SK-N-SH (cell line): ENCODE data around the gene GLS. TPM values are rescaled to one million over a fixed set of nuclear protein-coding genes. Genes with fewer than 3 reads are reported as not detected.

Source experiments
- CTCF ChIA-PET: fragments of 300-600, 350-600 bp; formaldehyde crosslinking; extraction: SDS; loops from one replicate; lab custom pipeline; 2021; lab: Yijun Ruan, JAX
- POLR2A ChIA-PET: fragments of 350-600 bp; sonication (Branson Sonifier 250); formaldehyde crosslinking; extraction: SDS; loops from one replicate; lab custom pipeline; 2020; ENCODE audit warnings: antibody characterized with exemption, inconsistent platforms; lab: Yijun Ruan, JAX
- DNase-seq: peaks from one replicate; pipeline ENCODE4 v3.0.0; 2012
- H2AFZ ChIP-seq: fragments of 200-600 bp; sonication (generic); 2 replicates; pipeline ENCODE4 v1.8.1; 2016; ENCODE audit warnings: antibody characterized with exemption, mild to moderate bottlenecking, low read depth
- H3F3A ChIP-seq: fragments of 200-600 bp; sonication (generic); replicated peaks from 2 replicates; pipeline ENCODE3; 2016; ENCODE audit warnings: antibody characterized with exemption, mild to moderate bottlenecking; ENCODE audit not compliant: insufficient read depth
- H3K27ac ChIP-seq, 2 experiments: fragments of 200-500 bp in 1 of 2; fragments of 200-600 bp in 1 of 2; sonication (Bioruptor generic) in 1 of 2; sonication (generic), shearing (Covaris generic) in 1 of 2; 2 replicates each; pipeline versions ENCODE4 v1.5.1 to v1.6.1; 2014 to 2016; ENCODE audit warnings: low read depth in 2 of 2, inconsistent platforms in 1 of 2, low read length in 1 of 2, mild to moderate bottlenecking in 1 of 2, mixed read lengths in 1 of 2
- H3K27me3 ChIP-seq: fragments of 200-600 bp; sonication (generic), shearing (Covaris generic); 2 replicates; pipeline ENCODE4 v1.6.1; 2016; ENCODE audit warnings: mixed run types; ENCODE audit not compliant: insufficient read depth
- H3K36me3 ChIP-seq, 2 experiments: fragments of 200-500 bp in 1 of 2; fragments of 200-600 bp in 1 of 2; sonication (Bioruptor generic) in 1 of 2; sonication (generic) in 1 of 2; replicated peaks in 1 of 2; 2 replicates each; pipeline versions ENCODE3 to v1.5.1; 2014 to 2016; ENCODE audit warnings: low read length in 1 of 2, mild to moderate bottlenecking in 1 of 2; ENCODE audit not compliant: insufficient read depth in 2 of 2, control insufficient read depth in 1 of 2
- H3K4me1 ChIP-seq, 2 experiments: fragments of 200-500 bp in 1 of 2; fragments of 200-600 bp in 1 of 2; sonication (Bioruptor generic) in 1 of 2; sonication (generic), shearing (Covaris generic) in 1 of 2; 2 replicates each; pipeline versions ENCODE4 v1.5.1 to v1.6.1; 2014 to 2016; ENCODE audit warnings: low read depth in 1 of 2, low read length in 1 of 2, mixed run types in 1 of 2; ENCODE audit not compliant: insufficient read depth in 2 of 2, control insufficient read depth in 1 of 2
- H3K4me2 ChIP-seq: fragments of 200-600 bp; sonication (generic), shearing (Covaris generic); 2 replicates; pipeline ENCODE4 v1.6.1; 2017; ENCODE audit warnings: mixed run types
- H3K4me3 ChIP-seq, 2 experiments: fragments of 200-500 bp in 1 of 2; fragments of 200-600 bp in 1 of 2; sonication (Bioruptor generic) in 1 of 2; sonication (generic), shearing (Covaris generic) in 1 of 2; 2 replicates each; pipeline versions ENCODE4 v1.5.1 to v1.8.1; 2014 to 2016; ENCODE audit warnings: low read depth in 2 of 2, inconsistent platforms in 1 of 2, low read length in 1 of 2, mild to moderate bottlenecking in 1 of 2, mixed read lengths in 1 of 2, moderate library complexity in 1 of 2
- H3K79me2 ChIP-seq: fragments of 200-600 bp; sonication (generic); 2 replicates; pipeline ENCODE4 v1.8.1; 2017; ENCODE audit warnings: mild to moderate bottlenecking; ENCODE audit not compliant: insufficient read depth
- H3K9ac ChIP-seq: fragments of 200-600 bp; sonication (generic); 2 replicates; pipeline ENCODE4 v1.6.1; 2017; ENCODE audit warnings: mixed run types
- H3K9me2 ChIP-seq: fragments of 200-600 bp; sonication (generic); 2 replicates; pipeline ENCODE4 v1.6.1; 2017; ENCODE audit warnings: mixed run types
- H3K9me3 ChIP-seq: fragments of 200-600 bp; sonication (generic); 2 replicates; pipeline ENCODE4 v1.6.1; 2017; ENCODE audit warnings: mixed run types, mild to moderate bottlenecking, moderate library complexity
- H4K20me1 ChIP-seq: fragments of 200-600 bp; sonication (generic); 2 replicates; pipeline ENCODE4 v1.6.1; 2017; ENCODE audit warnings: mild to moderate bottlenecking, mixed run types; ENCODE audit not compliant: insufficient read depth
- EP300 ChIP-seq, 2 experiments: IDR thresholded peaks; 2 replicates each; pipeline versions ENCODE4 v1.4.0 to v1.6.1; 2012; ENCODE audit warnings: borderline replicate concordance in 1 of 2, low read depth in 1 of 2, low read length in 1 of 2
- EZH2phosphoT487 ChIP-seq: fragments of 200-600 bp; sonication (generic); IDR thresholded peaks from 2 replicates; pipeline ENCODE4 v1.6.1; 2017; ENCODE audit warnings: low read depth, mixed run types, mild to moderate bottlenecking, antibody characterized with exemption, moderate library complexity, borderline replicate concordance
- FOXM1 ChIP-seq: IDR thresholded peaks from 2 replicates; pipeline ENCODE4 v1.4.0; 2012; ENCODE audit warnings: low read depth, mild to moderate bottlenecking
- GABPA ChIP-seq: IDR thresholded peaks from 2 replicates; pipeline ENCODE4 v1.4.0; 2012; ENCODE audit warnings: low read depth, mild to moderate bottlenecking
- MAX ChIP-seq: IDR thresholded peaks from 2 replicates; pipeline ENCODE4 v1.4.0; 2012; ENCODE audit warnings: low read depth
- MEF2A ChIP-seq: IDR thresholded peaks from 2 replicates; pipeline ENCODE4 v1.4.0; 2012; ENCODE audit warnings: low read depth, borderline replicate concordance
- MXI1 ChIP-seq: IDR thresholded peaks from 2 replicates; pipeline ENCODE4 v1.6.1; 2012; ENCODE audit warnings: mild to moderate bottlenecking, low read depth, low read length, improper control_type of control experiment
- NFIC ChIP-seq: IDR thresholded peaks from 2 replicates; pipeline ENCODE4 v1.4.0; 2012; ENCODE audit warnings: borderline replicate concordance
- RCOR1 ChIP-seq: fragments of 150-350 bp; IDR thresholded peaks from 2 replicates; pipeline ENCODE4 v1.6.1; 2017; ENCODE audit warnings: antibody characterized with exemption, low read length
- RFX5 ChIP-seq: IDR thresholded peaks from 2 replicates; pipeline ENCODE4 v1.6.1; 2012; ENCODE audit warnings: mild to moderate bottlenecking, improper control_type of control experiment, low read length
- RXRA ChIP-seq: IDR thresholded peaks from 2 replicates; pipeline ENCODE4 v1.4.0; 2012; ENCODE audit warnings: low read depth, mild to moderate bottlenecking, borderline replicate concordance
- SIN3A ChIP-seq: IDR thresholded peaks from 2 replicates; pipeline ENCODE4 v1.6.1; 2012; ENCODE audit warnings: low read depth, mild to moderate bottlenecking, low read length, moderate library complexity, borderline replicate concordance
- SMC3 ChIP-seq: IDR thresholded peaks from 2 replicates; pipeline ENCODE4 v1.6.1; 2012; ENCODE audit warnings: low read depth, low read length, improper control_type of control experiment
- TAF1 ChIP-seq: IDR thresholded peaks from 2 replicates; pipeline ENCODE4 v1.6.1; 2012; ENCODE audit warnings: low read depth, mild to moderate bottlenecking, low read length, moderate library complexity, borderline replicate concordance
- TCF12 ChIP-seq: IDR thresholded peaks from 2 replicates; pipeline ENCODE4 v1.4.0; 2012
- TEAD4 ChIP-seq: IDR thresholded peaks from 2 replicates; pipeline ENCODE4 v1.4.0; 2012; ENCODE audit warnings: mild to moderate bottlenecking, borderline replicate concordance; ENCODE audit not compliant: insufficient read depth
- YY1 ChIP-seq: IDR thresholded peaks from 2 replicates; pipeline ENCODE4 v1.4.0; 2012; ENCODE audit warnings: low read depth, mild to moderate bottlenecking
- ZBTB33 ChIP-seq: IDR thresholded peaks from 2 replicates; pipeline ENCODE4 v1.4.0; 2012; ENCODE audit warnings: low read depth, borderline replicate concordance
- WGBS: methylation state at CpG from one replicate; pipeline ENCODE4 v1.1.6; 2017; ENCODE audit warnings: low lambda C conversion rate; 5-methylcytosine and 5-hydroxymethylcytosine counted together
- polyA plus RNA-seq, 3 experiments: library from polyadenylated mRNA; depleted of rRNA; stranded (reverse); fragments of >200 nt; gene quantifications; 2 replicates each; pipeline ENCODE4 v1.2.3, GENCODE V29; 2012
- TF ChIP-seq, protein P1 (sequence below): IDR thresholded peaks from 2 replicates; pipeline ENCODE4; 2012
- TF ChIP-seq, protein P2 (sequence below): fragments of 200-600 bp; sonication (generic); IDR thresholded peaks from 2 replicates; pipeline ENCODE4 v1.6.1; 2017; ENCODE audit warnings: antibody characterized with exemption, mild to moderate bottlenecking, moderate library complexity
- TF ChIP-seq, protein P3 (sequence below): IDR thresholded peaks from 2 replicates; pipeline ENCODE4 v1.6.1; 2012; ENCODE audit warnings: mild to moderate bottlenecking, low read depth, low read length, moderate library complexity

The GLS gene
- polyA plus RNA-seq, 1 of the 3 experiments (the other 2 are of a cell fraction): 37.2 TPM

GRCh38 chr2:190996947-190997346 lies 116.3 kb downstream of the GLS start (continued):
- TF ChIP-seq, protein P1, sequence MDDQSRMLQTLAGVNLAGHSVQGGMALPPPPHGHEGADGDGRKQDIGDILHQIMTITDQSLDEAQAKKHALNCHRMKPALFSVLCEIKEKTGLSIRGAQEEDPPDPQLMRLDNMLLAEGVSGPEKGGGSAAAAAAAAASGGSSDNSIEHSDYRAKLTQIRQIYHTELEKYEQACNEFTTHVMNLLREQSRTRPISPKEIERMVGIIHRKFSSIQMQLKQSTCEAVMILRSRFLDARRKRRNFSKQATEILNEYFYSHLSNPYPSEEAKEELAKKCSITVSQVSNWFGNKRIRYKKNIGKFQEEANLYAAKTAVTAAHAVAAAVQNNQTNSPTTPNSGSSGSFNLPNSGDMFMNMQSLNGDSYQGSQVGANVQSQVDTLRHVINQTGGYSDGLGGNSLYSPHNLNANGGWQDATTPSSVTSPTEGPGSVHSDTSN: no peak
- no peak for TF ChIP-seq TAF1
- TF ChIP-seq EP300 (IDR thresholded peaks at IDR 0.05; ENCODE audit: borderline replicate concordance in 1 of 2, low read depth in 1 of 2, low read length in 1 of 2): no peak
- TF ChIP-seq MAX: no peak
- no peak for TF ChIP-seq YY1
- TF ChIP-seq RCOR1: no peak
- TF ChIP-seq FOXM1: no peak
- TF ChIP-seq TCF12: no peak
- no peak for TF ChIP-seq RFX5

GRCh38 chr2:190997526-190998113 lies 117.0 kb downstream of the GLS start:
- no peaks in the 10 kb centered on the region for H3K9me3 ChIP-seq
- H3K4me2 ChIP-seq: no peak overlapping the region
- H3K27ac ChIP-seq: no peak overlapping the region
- H3K27me3 ChIP-seq: no peaks in the 10 kb centered on the region
- WGBS: 92% methylated on average over 8 of the region's 8 CpGs
- ChIA-PET CTCF (interaction anchor here (1.4 to 2.0 kb wide), 2 partner anchors 10 kb away, joined by 5 to 10 read pairs; no protein-coding TSS in a partner anchor), POLR2A (no interaction called here)
- H3K9me2 ChIP-seq: no peaks in the 10 kb centered on the region
- H3K4me3 ChIP-seq: no peak overlapping the region
- no peak for DNase-seq
- no peak for TF ChIP-seq MEF2A
- TF ChIP-seq MXI1: no peak
- TF ChIP-seq ZBTB33: no peak
- TF ChIP-seq, protein P2, sequence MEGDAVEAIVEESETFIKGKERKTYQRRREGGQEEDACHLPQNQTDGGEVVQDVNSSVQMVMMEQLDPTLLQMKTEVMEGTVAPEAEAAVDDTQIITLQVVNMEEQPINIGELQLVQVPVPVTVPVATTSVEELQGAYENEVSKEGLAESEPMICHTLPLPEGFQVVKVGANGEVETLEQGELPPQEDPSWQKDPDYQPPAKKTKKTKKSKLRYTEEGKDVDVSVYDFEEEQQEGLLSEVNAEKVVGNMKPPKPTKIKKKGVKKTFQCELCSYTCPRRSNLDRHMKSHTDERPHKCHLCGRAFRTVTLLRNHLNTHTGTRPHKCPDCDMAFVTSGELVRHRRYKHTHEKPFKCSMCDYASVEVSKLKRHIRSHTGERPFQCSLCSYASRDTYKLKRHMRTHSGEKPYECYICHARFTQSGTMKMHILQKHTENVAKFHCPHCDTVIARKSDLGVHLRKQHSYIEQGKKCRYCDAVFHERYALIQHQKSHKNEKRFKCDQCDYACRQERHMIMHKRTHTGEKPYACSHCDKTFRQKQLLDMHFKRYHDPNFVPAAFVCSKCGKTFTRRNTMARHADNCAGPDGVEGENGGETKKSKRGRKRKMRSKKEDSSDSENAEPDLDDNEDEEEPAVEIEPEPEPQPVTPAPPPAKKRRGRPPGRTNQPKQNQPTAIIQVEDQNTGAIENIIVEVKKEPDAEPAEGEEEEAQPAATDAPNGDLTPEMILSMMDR: no peak
- no peak for TF ChIP-seq SIN3A
- no peak for TF ChIP-seq GABPA
- no peak for TF ChIP-seq FOXM1
- TF ChIP-seq TEAD4: no peak
- TF ChIP-seq NFIC: no peak
- TF ChIP-seq RCOR1: no peak
- TF ChIP-seq EZH2phosphoT487: no peak
- TF ChIP-seq RFX5: no peak
- TF ChIP-seq, protein P3, sequence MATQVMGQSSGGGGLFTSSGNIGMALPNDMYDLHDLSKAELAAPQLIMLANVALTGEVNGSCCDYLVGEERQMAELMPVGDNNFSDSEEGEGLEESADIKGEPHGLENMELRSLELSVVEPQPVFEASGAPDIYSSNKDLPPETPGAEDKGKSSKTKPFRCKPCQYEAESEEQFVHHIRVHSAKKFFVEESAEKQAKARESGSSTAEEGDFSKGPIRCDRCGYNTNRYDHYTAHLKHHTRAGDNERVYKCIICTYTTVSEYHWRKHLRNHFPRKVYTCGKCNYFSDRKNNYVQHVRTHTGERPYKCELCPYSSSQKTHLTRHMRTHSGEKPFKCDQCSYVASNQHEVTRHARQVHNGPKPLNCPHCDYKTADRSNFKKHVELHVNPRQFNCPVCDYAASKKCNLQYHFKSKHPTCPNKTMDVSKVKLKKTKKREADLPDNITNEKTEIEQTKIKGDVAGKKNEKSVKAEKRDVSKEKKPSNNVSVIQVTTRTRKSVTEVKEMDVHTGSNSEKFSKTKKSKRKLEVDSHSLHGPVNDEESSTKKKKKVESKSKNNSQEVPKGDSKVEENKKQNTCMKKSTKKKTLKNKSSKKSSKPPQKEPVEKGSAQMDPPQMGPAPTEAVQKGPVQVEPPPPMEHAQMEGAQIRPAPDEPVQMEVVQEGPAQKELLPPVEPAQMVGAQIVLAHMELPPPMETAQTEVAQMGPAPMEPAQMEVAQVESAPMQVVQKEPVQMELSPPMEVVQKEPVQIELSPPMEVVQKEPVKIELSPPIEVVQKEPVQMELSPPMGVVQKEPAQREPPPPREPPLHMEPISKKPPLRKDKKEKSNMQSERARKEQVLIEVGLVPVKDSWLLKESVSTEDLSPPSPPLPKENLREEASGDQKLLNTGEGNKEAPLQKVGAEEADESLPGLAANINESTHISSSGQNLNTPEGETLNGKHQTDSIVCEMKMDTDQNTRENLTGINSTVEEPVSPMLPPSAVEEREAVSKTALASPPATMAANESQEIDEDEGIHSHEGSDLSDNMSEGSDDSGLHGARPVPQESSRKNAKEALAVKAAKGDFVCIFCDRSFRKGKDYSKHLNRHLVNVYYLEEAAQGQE: no peak
- TF ChIP-seq RXRA: no peak
- TF ChIP-seq SMC3: no peak
- peaks cover 83 to 90% of the 10 kb centered on the region in 2 experiments for H3K36me3 ChIP-seq
- H3F3A ChIP-seq: no peaks in the 10 kb centered on the region
- no peak overlapping the region for H2AFZ ChIP-seq
- H3K4me1 ChIP-seq: no peaks in the 10 kb centered on the region
- H3K79me2 ChIP-seq: no peaks in the 10 kb centered on the region
- H4K20me1 ChIP-seq: no peaks in the 10 kb centered on the region
- H3K9ac ChIP-seq: no peak overlapping the region
